Adipocyte (in vitro differentiated cells): ENCODE results near the gene CROCC.

Experiments used
- DNase-seq: peaks from one replicate; pipeline ENCODE4 v3.0.0-alpha.2; 2015; ENCODE audit warnings: low read depth
- H3K27me3 ChIP-seq: replicated peaks from 2 replicates; pipeline ENCODE4 v1.7.0; 2013; ENCODE audit warnings: mild to moderate bottlenecking, low read length, moderate library complexity; ENCODE audit not compliant: control insufficient read depth, insufficient read depth
- H3K36me3 ChIP-seq: 2 replicates; pipeline ENCODE4 v1.7.0; 2013; ENCODE audit warnings: low read length, mild to moderate bottlenecking, moderate library complexity; ENCODE audit not compliant: control insufficient read depth, insufficient read depth, severe bottlenecking
- H3K4me1 ChIP-seq: 2 replicates; pipeline ENCODE4 v1.7.0; 2013; ENCODE audit warnings: mild to moderate bottlenecking, low read length, moderate library complexity; ENCODE audit not compliant: control insufficient read depth, insufficient read depth
- H3K4me3 ChIP-seq: 2 replicates; pipeline ENCODE4 v1.7.0; 2013; ENCODE audit warnings: mild to moderate bottlenecking, low read length, moderate library complexity
- H3K9ac ChIP-seq: 2 replicates; pipeline ENCODE4 v1.7.0; 2013; ENCODE audit warnings: mild to moderate bottlenecking, low read length, moderate library complexity
- H3K9me3 ChIP-seq: 2 replicates; pipeline ENCODE4 v1.7.0; 2013; ENCODE audit warnings: mild to moderate bottlenecking, low read length, moderate library complexity; ENCODE audit not compliant: control insufficient read depth

CROCC gene

GRCh38 chr1:16986113-16986512 is 64.4 kb downstream of the CROCC start:
- H3K4me1 ChIP-seq = peaks cover 12% of the 10 kb centered on the region
- H3K27me3 ChIP-seq = no peaks in the 10 kb centered on the region

GRCh38 chr1:16986560-16986959 is 64.8 kb downstream of the CROCC start:
- Histone ChIP-seq H3K4me3 (no peak overlapping the region), H3K27me3 (no peaks in the 10 kb centered on the region), H3K4me1 (peaks cover 8% of the 10 kb centered on the region), H3K36me3 (peaks cover 9% of the 10 kb centered on the region), H3K9me3 (no peaks in the 10 kb centered on the region), H3K9ac (no peak overlapping the region)
- DNase-seq = no peak

More at GRCh38 chr1:16986113-16986512, 64.4 kb downstream of the CROCC start:
- no peak overlapping the region for H3K4me3 ChIP-seq
- H3K36me3 ChIP-seq = peaks cover 8% of the 10 kb centered on the region
- H3K9me3 ChIP-seq = no peaks in the 10 kb centered on the region
- DNase-seq = no peak
- H3K9ac ChIP-seq = no peak overlapping the region

GRCh38 chr1:16986962-16987361 is 65.2 kb downstream of the CROCC start:
- Histone ChIP-seq H3K4me3 (no peak overlapping the region), H3K9me3 (no peaks in the 10 kb centered on the region), H3K27me3 (no peaks in the 10 kb centered on the region), H3K9ac (no peak overlapping the region), H3K36me3 (peaks cover 11% of the 10 kb centered on the region), H3K4me1 (peaks cover 6% of the 10 kb centered on the region)
- DNase-seq = peak; percentile 35

GRCh38 chr1:16988210-16988609 is 66.5 kb downstream of the CROCC start:
- Histone ChIP-seq H3K9me3 (no peaks in the 10 kb centered on the region), H3K4me3 (no peak overlapping the region), H3K36me3 (peaks cover 11% of the 10 kb centered on the region)

GRCh38 chr1:16989676-16990391 is 68.1 kb downstream of the CROCC start:
- Histone ChIP-seq H3K27me3 (no peaks in the 10 kb centered on the region), H3K9me3 (no peaks in the 10 kb centered on the region), H3K36me3 (peaks cover 11% of the 10 kb centered on the region), H3K4me3 (no peak overlapping the region), H3K9ac (no peak overlapping the region), H3K4me1 (no peaks in the 10 kb centered on the region)
- DNase-seq = no peak

More at GRCh38 chr1:16988210-16988609, 66.5 kb downstream of the CROCC start:
- H3K27me3 ChIP-seq = no peaks in the 10 kb centered on the region
- peaks cover 6% of the 10 kb centered on the region for H3K4me1 ChIP-seq
- DNase-seq = no peak
- H3K9ac ChIP-seq = no peak overlapping the region

- Histone ChIP-seq H3K9ac (no peak overlapping the region), H3K4me3 (no peak overlapping the region)
- no peak for DNase-seq
These were observed 69.8 kb downstream of the CROCC start for GRCh38 chr1:16991571-16991970.

GRCh38 chr1:16992102-16992501 is 70.4 kb downstream of the CROCC start:
- Histone ChIP-seq H3K9me3 (no peaks in the 10 kb centered on the region), H3K9ac (no peak overlapping the region), H3K27me3 (no peaks in the 10 kb centered on the region), H3K4me1 (no peaks in the 10 kb centered on the region), H3K4me3 (no peak overlapping the region), H3K36me3 (peaks cover 9% of the 10 kb centered on the region)
- no peak for DNase-seq

More at GRCh38 chr1:16991571-16991970, 69.8 kb downstream of the CROCC start:
- Histone ChIP-seq H3K27me3 (no peaks in the 10 kb centered on the region), H3K4me1 (no peaks in the 10 kb centered on the region), H3K36me3 (peaks cover 9% of the 10 kb centered on the region), H3K9me3 (no peaks in the 10 kb centered on the region)

- DNase-seq = no peak
- Histone ChIP-seq H3K4me1 (no peaks in the 10 kb centered on the region), H3K4me3 (no peak overlapping the region), H3K27me3 (no peaks in the 10 kb centered on the region), H3K9me3 (no peaks in the 10 kb centered on the region), H3K36me3 (peaks cover 9% of the 10 kb centered on the region), H3K9ac (no peak overlapping the region)
These were observed 70.9 kb downstream of the CROCC start for GRCh38 chr1:16992675-16993074.

- no peak overlapping the region for H3K9ac ChIP-seq
- no peaks in the 10 kb centered on the region for H3K4me1 ChIP-seq
- peaks cover 11% of the 10 kb centered on the region for H3K36me3 ChIP-seq
- no peaks in the 10 kb centered on the region for H3K9me3 ChIP-seq
- no peak overlapping the region for H3K4me3 ChIP-seq
- no peak for DNase-seq
- H3K27me3 ChIP-seq = no peaks in the 10 kb centered on the region
These were observed 71.8 kb downstream of the CROCC start for GRCh38 chr1:16993521-16994038.

- H3K4me1 ChIP-seq = no peaks in the 10 kb centered on the region
- no peak for DNase-seq
- no peak overlapping the region for H3K4me3 ChIP-seq
- H3K9ac ChIP-seq = no peak overlapping the region
- H3K36me3 ChIP-seq = peaks cover 22% of the 10 kb centered on the region
- H3K27me3 ChIP-seq = no peaks in the 10 kb centered on the region
- H3K9me3 ChIP-seq = no peaks in the 10 kb centered on the region
These were observed 75.1 kb downstream of the CROCC start for GRCh38 chr1:16996845-16997244.

- H3K4me3 ChIP-seq = no peak overlapping the region
- H3K9ac ChIP-seq = no peak overlapping the region
- DNase-seq = no peak
- peaks cover 34% of the 10 kb centered on the region for H3K36me3 ChIP-seq
- H3K9me3 ChIP-seq = no peaks in the 10 kb centered on the region
- no peaks in the 10 kb centered on the region for H3K27me3 ChIP-seq
- H3K4me1 ChIP-seq = peaks cover 6% of the 10 kb centered on the region
These were observed 76.9 kb downstream of the CROCC start for GRCh38 chr1:16998589-16998988.
